ENCODE measurements around the gene LRCH4.

LRCH4 gene

DNA sequence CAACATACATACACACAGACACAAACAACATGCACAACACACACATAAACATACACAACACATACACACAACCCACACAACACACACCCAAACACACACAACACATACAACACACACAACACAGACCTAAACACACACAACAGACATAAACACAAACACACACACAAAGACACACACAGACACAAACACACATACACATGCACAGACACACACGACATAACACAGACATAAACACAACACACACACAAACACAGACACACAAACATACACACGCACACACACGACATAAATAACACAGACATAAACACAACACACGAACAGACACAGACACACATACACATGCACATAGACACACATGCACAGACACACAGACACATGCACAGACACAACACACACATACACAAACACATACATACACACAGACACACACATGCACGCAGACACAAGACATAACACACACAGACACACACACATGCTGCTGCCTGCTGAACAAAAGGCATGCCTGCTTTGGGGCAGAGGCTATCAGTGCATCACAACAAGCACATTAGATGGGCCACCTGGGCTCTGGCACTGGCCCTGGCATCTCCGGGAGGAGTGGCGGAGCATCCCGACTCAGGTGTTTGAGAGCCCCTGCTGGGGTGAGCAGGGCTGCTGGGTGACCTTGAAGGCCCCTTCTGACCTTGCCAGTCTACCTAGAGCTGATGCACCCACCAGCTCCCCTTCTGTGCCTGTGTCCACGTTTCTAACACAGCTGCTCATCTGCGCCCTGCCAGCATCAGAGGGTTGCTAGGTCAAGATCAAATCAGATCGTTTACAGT lies 5.3 kb downstream of the LRCH4 start:
- DNase-seq: no peak

- no peak for DNase-seq
Observed at GRCh38 chr7:100578246-100579183, 7.4 kb downstream of the LRCH4 start.

GRCh38 chr7:100577507-100577906 lies 8.4 kb downstream of the LRCH4 start:
- DNase-seq: no peak

DNA sequence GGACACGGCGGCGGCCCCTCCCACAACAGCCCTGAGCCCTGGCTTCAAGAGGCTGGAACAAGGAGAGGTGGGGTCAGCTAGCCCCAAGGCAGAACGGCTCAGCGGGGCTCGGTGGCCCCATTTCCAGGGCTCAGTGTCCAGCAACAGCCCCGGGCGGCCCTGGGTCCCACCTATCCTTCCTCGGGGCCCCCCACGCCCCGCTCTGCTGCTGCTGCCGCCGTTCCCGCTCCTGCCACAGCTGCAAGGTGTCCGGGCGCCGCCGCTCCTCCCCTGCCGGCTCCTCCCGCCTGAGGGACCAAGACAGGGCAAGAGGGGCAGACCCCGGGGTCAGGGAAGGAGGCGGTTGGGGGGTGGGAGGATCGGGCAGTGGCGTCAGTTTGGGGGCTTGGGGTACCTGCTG lies 8.8 kb downstream of the LRCH4 start:
- DNase-seq: no peak

- DNase-seq: no peak
Observed at GRCh38 chr7:100576384-100576993, 9.4 kb downstream of the LRCH4 start.

DNA sequence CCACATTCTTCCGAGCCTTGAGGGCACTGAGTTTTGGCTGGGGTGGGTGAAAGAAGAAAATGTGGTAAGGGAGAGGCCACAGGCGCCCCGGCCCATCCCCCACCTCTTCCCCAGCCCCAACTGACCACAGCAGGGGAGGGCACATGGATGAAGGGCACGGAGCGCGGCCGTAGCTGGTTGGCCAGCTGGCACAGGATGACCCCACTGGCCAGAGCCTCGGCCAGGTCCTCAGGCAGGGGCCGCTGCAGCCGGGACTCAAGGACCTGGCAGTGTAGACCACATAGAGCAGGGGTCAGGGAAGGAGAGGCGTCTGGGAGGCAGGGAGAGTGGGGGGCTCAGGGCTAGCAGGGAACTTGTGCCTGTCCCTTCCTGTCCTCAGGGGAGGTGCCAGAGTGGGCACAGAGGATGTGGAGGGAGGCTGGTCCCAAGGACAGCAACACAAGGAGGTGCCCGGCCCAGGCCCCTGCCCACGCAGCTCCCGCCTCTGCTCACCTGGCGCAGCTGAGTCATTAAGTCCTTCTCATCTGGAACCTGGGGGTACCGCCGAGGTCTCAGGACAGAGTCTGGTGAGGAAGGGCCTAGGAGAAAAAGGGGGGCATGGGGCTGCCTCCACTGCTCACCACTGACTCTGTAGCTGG lies 10.1 kb downstream of the LRCH4 start:
- DNase-seq: no peak

DNA sequence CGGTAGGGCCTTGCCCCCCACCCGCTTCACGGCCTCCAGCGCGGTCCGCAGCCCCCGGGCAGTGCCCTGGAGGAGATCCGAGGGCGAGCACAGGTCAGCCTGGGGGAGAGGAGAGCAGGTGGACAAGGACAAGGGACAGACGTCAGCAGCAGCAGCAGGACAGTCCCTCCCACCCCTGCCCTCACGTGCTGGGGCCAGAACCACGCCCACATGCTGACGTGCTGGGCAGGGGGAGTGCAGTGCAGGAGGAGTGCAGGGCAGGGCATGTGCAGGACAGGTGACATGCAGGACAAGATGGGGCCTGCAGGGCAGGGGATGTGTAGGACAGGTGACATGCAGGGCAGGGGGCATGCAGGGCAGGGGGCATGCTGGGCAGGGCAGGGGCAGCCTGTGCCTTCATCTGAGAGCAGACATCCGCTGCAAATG lies 10.7 kb downstream of the LRCH4 start:
- DNase-seq: no peak

DNA sequence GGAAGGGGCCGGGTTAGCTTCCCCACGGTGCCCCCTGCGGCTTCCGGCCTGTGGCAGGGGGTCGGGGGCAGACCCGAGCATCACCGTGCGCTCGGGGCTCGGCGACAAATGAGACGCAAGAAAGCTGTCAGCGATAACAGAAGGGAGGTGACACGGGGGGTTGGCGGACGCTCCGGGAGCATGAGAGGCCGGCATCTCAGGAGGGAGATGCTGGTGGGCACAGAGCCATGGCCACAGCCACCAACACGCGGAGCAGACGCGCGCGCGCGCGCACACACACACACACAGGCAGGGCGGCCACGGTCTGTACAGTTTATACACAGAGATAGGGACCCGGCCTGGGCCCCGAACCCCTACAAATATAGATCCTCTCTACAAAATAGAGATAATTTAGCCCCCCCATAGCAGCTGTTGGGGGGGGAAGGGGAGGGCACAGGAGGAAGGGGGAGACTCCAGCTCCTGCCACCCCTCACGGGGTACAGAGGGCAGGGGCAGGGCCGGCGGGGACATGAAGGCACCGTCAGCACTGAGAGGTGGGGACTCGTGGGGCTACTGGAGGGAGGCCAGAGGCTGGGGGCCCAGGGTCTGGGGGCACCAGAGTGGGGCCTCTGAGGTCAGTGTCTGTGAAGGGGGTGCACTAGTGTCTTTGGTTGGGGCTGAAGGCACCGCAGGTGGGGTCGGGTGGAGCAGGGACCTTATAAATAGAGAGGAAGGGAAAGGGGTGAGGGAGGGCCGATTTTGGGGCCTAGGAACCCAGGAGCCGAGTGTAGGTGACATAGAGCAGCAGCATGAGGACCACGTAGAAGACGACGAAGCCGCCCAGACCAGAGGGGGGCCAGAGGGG lies 11.3 kb downstream of the LRCH4 start:
- DNase-seq: no peak

DNA sequence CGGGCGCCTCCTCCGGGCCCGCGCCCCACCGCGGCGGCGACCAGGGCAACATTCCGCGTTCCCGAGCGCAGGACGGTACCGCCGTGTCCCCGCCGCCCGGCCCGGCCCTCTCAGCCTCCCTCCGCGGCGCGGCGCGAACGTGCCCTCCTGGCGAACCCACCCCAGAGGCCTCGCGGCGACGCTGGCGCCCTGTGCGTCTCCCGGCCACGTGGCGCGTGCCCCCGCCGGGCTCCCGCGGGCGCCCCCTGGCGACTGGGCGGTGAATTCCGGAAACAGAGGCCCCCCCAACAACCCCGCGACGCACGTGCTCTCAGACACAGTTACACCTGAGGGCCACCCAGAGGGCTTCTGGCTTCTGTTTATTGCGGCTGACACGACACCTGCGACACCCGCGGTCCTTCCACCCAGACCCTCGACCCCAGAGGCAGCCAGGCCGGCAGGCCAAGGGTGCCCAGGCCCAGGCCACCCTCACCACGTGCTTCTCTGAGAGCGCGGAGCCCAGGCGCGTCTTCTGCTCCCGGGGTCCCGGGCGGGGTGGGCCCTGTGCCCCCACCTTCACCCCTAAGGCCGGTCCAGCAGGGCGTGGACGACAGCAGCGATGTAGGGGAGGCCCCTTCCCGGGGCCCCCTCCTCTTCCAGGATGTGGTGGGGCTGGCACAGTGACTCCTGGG lies 12.1 kb downstream of the LRCH4 start, which contains the start of gene SAP25:
SAP25 (minus strand) TSS at position 210 of the 671 bp plus-strand sequence; CDS start at position 52, 158 bp downstream.
- DNase-seq: no peak

DNA sequence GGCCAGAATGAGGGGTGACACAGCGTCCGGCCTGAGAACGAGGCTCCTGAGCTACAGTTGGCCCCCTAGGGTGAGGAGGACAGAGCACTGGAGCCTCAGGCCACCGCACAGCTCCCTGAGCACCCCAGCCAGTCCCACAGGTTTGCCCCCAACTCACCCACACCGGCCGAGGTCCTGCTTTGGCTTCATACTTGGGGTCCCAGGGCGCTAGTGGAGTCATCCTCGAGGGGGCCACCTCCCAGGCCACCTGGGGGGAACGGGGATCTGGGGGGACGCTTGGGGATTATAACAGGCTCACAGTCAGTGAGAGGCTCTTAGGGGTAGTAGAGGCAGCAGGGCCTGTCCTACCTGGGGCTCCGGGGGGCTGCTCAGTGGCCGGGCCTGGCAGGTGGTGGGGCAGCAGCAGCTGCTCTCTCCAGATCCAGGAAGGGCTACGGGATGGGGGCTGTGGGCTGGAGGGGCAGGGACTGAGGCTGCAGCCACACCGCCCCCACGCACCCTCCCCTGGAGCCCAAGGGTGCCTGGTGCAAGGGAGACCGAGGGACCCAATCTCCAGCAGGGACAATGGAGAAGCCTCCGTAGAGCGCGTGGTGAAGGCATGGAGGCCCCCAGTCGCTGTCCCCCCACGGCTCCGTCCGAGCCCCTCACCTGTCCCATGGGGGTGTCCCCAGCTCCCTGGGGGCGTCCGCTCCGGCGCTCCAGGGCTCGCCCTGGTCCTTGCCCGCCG lies 12.8 kb downstream of the LRCH4 start:
- DNase-seq: no peak

DNA sequence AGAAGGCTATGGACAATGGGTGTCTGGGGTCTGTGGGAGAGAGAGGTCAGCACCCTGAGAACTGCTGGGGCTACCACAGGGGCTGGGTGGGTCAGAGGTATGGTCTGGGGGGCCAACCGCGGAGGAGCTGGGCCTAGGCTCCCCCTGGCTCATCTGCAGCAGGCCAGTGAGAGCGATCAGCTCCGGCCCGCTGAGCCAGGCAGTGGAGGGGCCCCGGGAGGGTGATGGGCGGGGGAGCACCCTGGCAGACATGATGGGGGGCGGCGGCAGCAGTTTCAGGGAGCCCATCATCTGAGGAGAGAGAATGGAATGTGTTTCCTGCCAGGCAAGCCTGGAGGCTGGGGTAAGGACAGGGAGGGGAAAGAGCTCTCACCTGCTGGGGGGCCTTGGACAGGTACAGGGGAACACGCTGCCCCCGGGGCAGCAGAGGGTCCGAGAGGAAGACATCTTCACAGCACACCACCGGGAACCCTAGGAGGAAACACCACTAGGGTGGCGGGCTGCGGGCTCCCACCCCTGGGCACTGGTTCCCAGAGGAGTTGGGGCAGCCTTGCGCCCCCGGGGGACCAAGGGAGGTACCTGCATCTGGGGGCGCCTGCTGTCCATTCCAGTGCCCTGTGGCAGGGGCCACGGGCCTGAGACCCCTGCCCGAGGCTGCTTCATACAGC lies 13.5 kb downstream of the LRCH4 start:
- no peak for DNase-seq

- no peak for DNase-seq
Observed at GRCh38 chr7:100571829-100572116, 14.2 kb downstream of the LRCH4 start.

- DNase-seq: no peak
Observed at GRCh38 chr7:100570954-100571828, 14.7 kb downstream of the LRCH4 start.

- peak; percentile 26 to 38 for DNase-seq
Observed at GRCh38 chr7:100568896-100569844, 16.8 kb downstream of the LRCH4 start.

GRCh38 chr7:100568176-100568895 lies 17.6 kb downstream of the LRCH4 start:
- DNase-seq: no peak

DNA sequence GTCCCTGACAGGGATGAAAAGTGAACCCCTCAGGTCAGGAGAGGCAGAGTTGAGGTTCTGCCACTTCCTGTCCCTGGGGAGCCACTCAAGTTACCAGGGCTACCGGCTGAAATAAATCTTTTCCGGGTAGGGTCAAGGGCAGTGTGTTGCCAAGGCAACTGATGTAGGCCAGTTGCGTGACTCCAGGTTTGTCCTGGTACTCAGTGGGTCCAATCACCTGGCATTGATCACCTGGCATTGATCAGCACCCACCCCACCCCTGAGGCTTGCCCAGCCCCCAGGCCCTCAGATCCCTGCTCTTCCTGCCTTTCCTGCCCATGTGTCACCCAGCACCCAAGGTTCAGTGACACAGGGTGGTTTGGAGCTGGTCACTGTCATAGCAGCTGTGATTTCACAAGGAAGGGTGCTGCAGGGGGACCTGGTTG lies 18.2 kb downstream of the LRCH4 start:
- no peak for DNase-seq

Measured in stimulated activated CD4-positive, alpha-beta T cell treated with anti-CD3 and anti-CD28 coated beads, Interleukin-4, amount 100 ng/mL, for 4 hours (primary cell).